Heart right ventricle (tissue), 16 donors: Measurements from ENCODE around the gene CMIP. TPM values are rescaled to one million over a fixed set of nuclear protein-coding genes. Genes with fewer than 3 reads are reported as not detected.

Experiments
- ATAC-seq, 8 donors: fragments of 200-7000 bp; cut with Tn5 transposase; one replicate each; pipeline ENCODE4 v1.9.1; 2020; ENCODE audit warnings: mild to moderate bottlenecking in 8 of 8, moderate library complexity in 8 of 8, moderate number of reproducible peaks in 1 of 8
- DNase-seq, 2 donors: peaks; one replicate each; pipeline ENCODE4 v3.0.0-alpha.2; 2020
- H3K27ac ChIP-seq, 10 donors: fragments of 200-600 bp; sonication (generic) in 2 of 10; one replicate each; pipeline versions ENCODE4 v1.5.0 to v1.8.0; 2020 to 2022; ENCODE audit warnings: mild to moderate bottlenecking in 3 of 10
- H3K27me3 ChIP-seq, 7 donors: fragments of 200-600 bp; one replicate each; pipeline ENCODE4 v1.8.0; 2021 to 2022; ENCODE audit warnings: mild to moderate bottlenecking in 2 of 7
- H3K36me3 ChIP-seq, 9 donors: fragments of 200-600 bp; sonication (generic) in 1 of 9; one replicate each; pipeline versions ENCODE4 v1.5.0 to v1.8.0; 2020 to 2022; ENCODE audit warnings: mild to moderate bottlenecking in 2 of 9
- H3K4me1 ChIP-seq, 9 donors: fragments of 200-600 bp; sonication (generic) in 1 of 9; one replicate each; pipeline versions ENCODE4 v1.5.0 to v1.8.0; 2020 to 2022; ENCODE audit warnings: mild to moderate bottlenecking in 4 of 9
- H3K4me3 ChIP-seq, 10 donors: fragments of 200-600 bp; sonication (generic) in 2 of 10; one replicate each; pipeline versions ENCODE4 v1.5.0 to v1.8.0; 2020 to 2022; ENCODE audit warnings: mild to moderate bottlenecking in 7 of 10, moderate library complexity in 2 of 10
- H3K9me3 ChIP-seq, 11 donors: fragments of 200-600 bp in 10 of 11; sonication (generic) in 2 of 11; one replicate each; pipeline versions ENCODE4 v1.5.0 to v1.8.0; 2013 to 2022; ENCODE audit warnings: mild to moderate bottlenecking in 2 of 11, control low read depth in 1 of 11, moderate library complexity in 1 of 11
- CTCF ChIP-seq, 9 donors: fragments of 200-600 bp; sonication (generic) in 2 of 9; IDR thresholded peaks; one replicate each; pipeline versions ENCODE4 v1.5.0 to v1.8.0; 2021 to 2022; ENCODE audit warnings: antibody characterized with exemption in 9 of 9, mild to moderate bottlenecking in 5 of 9, moderate library complexity in 1 of 9
- WGBS, 2 donors: extraction: QIAGEN DNeasy Blood & Tissue Kit; methylation state at CpG; one replicate each; pipeline ENCODE4 v1.1.7; 2013; ENCODE audit warnings: inconsistent platforms in 1 of 2; 5-methylcytosine and 5-hydroxymethylcytosine counted together
- intact Hi-C, 10 donors: fragments of 100-400 bp; cut with DNase I; formaldehyde crosslinking; loops; one replicate each; pipeline versions ENCODE4 v1.11.1 to v1.14.2; 2022
- polyA plus RNA-seq, 2 donors: library from polyadenylated mRNA; stranded (reverse); fragments of 200-250 nt; gene quantifications; one replicate each; pipeline ENCODE4 v1.2.3, GENCODE V29; 2013
- total RNA-seq, 10 donors: library from RNA; stranded (reverse); fragmentation: NEBNext Ultra II Directional in 3 of 10; extraction: Animal tissue kit (Norgen Biotek cat#: 25700) in 3 of 10; gene quantifications; one replicate each; pipeline versions ENCODE4 v1.2.1 to v1.2.4, GENCODE V29; 2021 to 2023
- donor health status: Arrhythmogenic right ventricular cardiomyopathy.
- donor health status: ischemic (EF 13 %, LVEDD 7.1; RV severe dilation, severe dysfunction).
- donor health status: healthy with polysubstance abuse.
- donor health status: DM: no; HTN: yes; CAD: no.
- donor health status: DM: no; HTN: no; CAD: no.
- donor health status: ischemic (EF 25% LVEDD 6.9; RV normal size, moderate dysfunction).
- donor health status: ischemic (EF 25% LVEDD 5.7; RV mildly dilated, moderate dysfunction).
- donor health status: healthy.
- donor health status: DM: yes; HTN: yes; CAD: no.
- donor health status: Ischemic cardiomyopathy.
- donor health status: ischemic (EF 35%, LVEDD 5.7; RV mildly dilated, moderate dysfunction).
- donor health status: nonischemic (EF 11% LVEDD 7.7; RV severe dilation, severe dysfunction).
- donor health status: DM: yes; HTN: yes; CAD: no.
- donor health status: PGD.
- donor health status: ischemic (EF 29% LVEDD 5.4; RV normal size, mild dysfunction).
- donor health status: nonischemic (EF 23%, LVEDD 6.1; RV moderate dilation, normal function).

CMIP gene
- total and polyA plus RNA-seq, 12 donors, result 5.4 to 32.8 (median 13.0) TPM

GRCh38 chr16:81489547-81490267, 45.1 kb downstream of the CMIP start:
- WGBS, 2 donors, result 76 to 84% methylated on average over 10 to 12 of the region's 12 CpGs
- Histone ChIP-seq H3K36me3 (no peaks in the 10 kb centered on the region), H3K27ac (no peak overlapping the region), H3K9me3 (no peaks in the 10 kb centered on the region), H3K4me1 (peaks cover 11 to 91% (median 62%) of the 10 kb centered on the region in 9 donors), H3K27me3 (no peaks in the 10 kb centered on the region), H3K4me3 (no peak overlapping the region)
- DNase-seq, result no peak
- no peak for TF ChIP-seq CTCF (IDR thresholded peaks at IDR 0.05)
- intact Hi-C loops, result loop anchor here in 4 of 10 donors (5.0 to 10.0 kb wide), 3 partner anchors 37 to 45 kb away; partner anchors contain the start of gene CMIP (in 1 of the 4)
- no peak for ATAC-seq

- ATAC-seq (no peak), DNase-seq (no peak)
- Histone ChIP-seq H3K4me1 (peaks cover 11 to 99% (median 73%) of the 10 kb centered on the region in 9 donors), H3K27ac (peak overlapping the region in 9 of 10 donors; percentile 54 to 84 (median 72)), H3K9me3 (no peaks in the 10 kb centered on the region), H3K36me3 (no peaks in the 10 kb centered on the region), H3K4me3 (no peak overlapping the region), H3K27me3 (no peaks in the 10 kb centered on the region)
- no peak for TF ChIP-seq CTCF (IDR thresholded peaks at IDR 0.05)
- intact Hi-C loops, result loop anchor here in 4 of 10 donors (5.0 to 10.0 kb wide), 3 partner anchors 39 to 47 kb away; partner anchors contain the start of gene CMIP (in 1 of the 4)
- WGBS, 2 donors, result 70 to 76% methylated on average over 18 of the region's 18 CpGs
Observed at GRCh38 chr16:81491541-81492188, 47.1 kb downstream of the CMIP start.

- Histone ChIP-seq H3K27ac (peak overlapping the region in 9 of 10 donors; percentile 54 to 84 (median 72)), H3K4me1 (peaks cover 11 to 99% (median 79%) of the 10 kb centered on the region in 9 donors), H3K4me3 (no peak overlapping the region), H3K36me3 (no peaks in the 10 kb centered on the region), H3K27me3 (no peaks in the 10 kb centered on the region), H3K9me3 (no peaks in the 10 kb centered on the region)
- intact Hi-C loops, result loop anchor here in 4 of 10 donors (5.0 to 10.0 kb wide), 3 partner anchors 40 to 48 kb away; partner anchors contain the start of gene CMIP (in 1 of the 4)
- TF ChIP-seq CTCF (IDR thresholded peaks at IDR 0.05), result no peak
- DNase-seq, result no peak
- 50 to 59% methylated on average over 13 to 14 of the region's 14 CpGs for WGBS, 2 donors
- ATAC-seq, result peak in 5 of 8 donors; percentile 31 to 60 (median 46)
Observed at GRCh38 chr16:81492311-81492761, 47.7 kb downstream of the CMIP start.
